HepG2 (cell line): ENCODE measurements around the gene HOXD12. TPM values are rescaled to one million over a fixed set of nuclear protein-coding genes. Genes with fewer than 3 reads are reported as not detected.

Experiments used
- ADNP ChIP-seq: sonication (generic); formaldehyde crosslinking; IDR thresholded peaks from 2 replicates; pipeline ENCODE4 v1.4.0; 2020; ENCODE audit warnings: missing genetic modification reagents
- ESRRA ChIP-seq: sonication (generic); formaldehyde crosslinking; IDR thresholded peaks from 2 replicates; pipeline ENCODE4 v1.5.1; 2020; ENCODE audit warnings: mild to moderate bottlenecking, low read depth, missing genetic modification reagents
- MTA3 ChIP-seq: sonication (generic); formaldehyde crosslinking; IDR thresholded peaks from 2 replicates; pipeline ENCODE4 v1.4.0; 2020; ENCODE audit warnings: missing genetic modification reagents
- MTF2 ChIP-seq: sonication (generic); formaldehyde crosslinking; IDR thresholded peaks from 2 replicates; pipeline ENCODE4 v1.5.0; 2020; ENCODE audit warnings: missing genetic modification reagents, borderline replicate concordance
- PHF21A ChIP-seq: sonication (generic); formaldehyde crosslinking; IDR thresholded peaks from 2 replicates; pipeline ENCODE4 v1.5.0; 2020; ENCODE audit warnings: mild to moderate bottlenecking, missing genetic modification reagents
- RAD21 ChIP-seq: fragments of 450-650 bp; formaldehyde crosslinking; IDR thresholded peaks from 2 replicates; pipeline ENCODE4 v1.5.0; 2020; ENCODE audit warnings: mild to moderate bottlenecking
- REL ChIP-seq: sonication (generic); formaldehyde crosslinking; conservative IDR thresholded peaks from 2 replicates; pipeline ENCODE4 v1.8.0; 2022; ENCODE audit warnings: mild to moderate bottlenecking, missing genetic modification reagents, moderate library complexity
- SRSF4 ChIP-seq: fragments of 200-400 bp; formaldehyde crosslinking; IDR thresholded peaks from one replicate; pipeline ENCODE4 v1.6.1; 2018; ENCODE audit warnings: mild to moderate bottlenecking, low read depth, low read length, moderate library complexity; ENCODE audit not compliant: poor library complexity, severe bottlenecking
- STAG1 ChIP-seq: sonication (generic); formaldehyde crosslinking; IDR thresholded peaks from 2 replicates; pipeline ENCODE4 v1.4.0; 2020; ENCODE audit warnings: missing genetic modification reagents
- THAP11 ChIP-seq: IDR thresholded peaks from 2 replicates; pipeline ENCODE4 v1.6.1; 2016; ENCODE audit warnings: missing biosample characterization, missing genetic modification reagents
- XRCC5 ChIP-seq: fragments of 200-400 bp; formaldehyde crosslinking; optimal IDR thresholded peaks from 2 replicates; pipeline ENCODE3; 2017; ENCODE audit warnings: mild to moderate bottlenecking, low read length
- ZFP36L1 ChIP-seq: sonication (generic); formaldehyde crosslinking; IDR thresholded peaks from 2 replicates; pipeline ENCODE4 v1.8.0; 2022; ENCODE audit warnings: mild to moderate bottlenecking, missing genetic modification reagents, moderate library complexity
- ZNF562 ChIP-seq: sonication (generic); formaldehyde crosslinking; IDR thresholded peaks from 2 replicates; pipeline ENCODE4 v1.8.0; 2022; ENCODE audit warnings: missing genetic modification reagents, borderline replicate concordance
- ZNF577 ChIP-seq: sonication (generic); formaldehyde crosslinking; IDR thresholded peaks from 2 replicates; pipeline ENCODE4 v1.4.0; 2020; ENCODE audit warnings: mild to moderate bottlenecking, low read depth, missing genetic modification reagents, borderline replicate concordance
- ZNF607 ChIP-seq: sonication (generic); formaldehyde crosslinking; IDR thresholded peaks from 2 replicates; pipeline ENCODE4 v1.5.1; 2020; ENCODE audit warnings: missing genetic modification reagents, mild to moderate bottlenecking, borderline replicate concordance
- ZNF766 ChIP-seq: sonication (generic); formaldehyde crosslinking; IDR thresholded peaks from 2 replicates; pipeline ENCODE4 v1.5.0; 2020; ENCODE audit warnings: missing genetic modification reagents, borderline replicate concordance
- ZNF772 ChIP-seq: sonication (generic); formaldehyde crosslinking; IDR thresholded peaks from 2 replicates; pipeline ENCODE4 v1.5.0; 2020; ENCODE audit warnings: mild to moderate bottlenecking, missing genetic modification reagents
- polyA plus RNA-seq, 8 experiments: library from polyadenylated mRNA; depleted of rRNA in 3 of 8; stranded (reverse) in 7 of 8; unstranded in 1 of 8; fragments of >200 nt; fragmentation: Illumina TruSeq in 4 of 8; extraction: Trizol in 4 of 8; gene quantifications; 2 replicates each; pipeline versions ENCODE4 v1.2.1 to v1.2.3, GENCODE V29; 2011 to 2016; ENCODE audit warnings: low read depth in 4 of 8, missing spikeins in 1 of 8, mixed read lengths in 1 of 8; ENCODE audit not compliant: insufficient read depth in 1 of 8
- total RNA-seq, 5 experiments: library from RNA; depleted of rRNA; stranded (reverse); fragments of >200 nt; fragmentation: Illumina TruSeq; extraction: Trizol; gene quantifications; 2 replicates each; pipeline ENCODE4 v1.2.3, GENCODE V29; 2016; ENCODE audit warnings: low read depth in 1 of 5
- TF ChIP-seq, protein P1 (sequence below): IDR thresholded peaks from 2 replicates; pipeline ENCODE4 v1.6.1; 2016; ENCODE audit warnings: low read depth, borderline replicate concordance
- TF ChIP-seq, protein P2 (sequence below): IDR thresholded peaks from 2 replicates; pipeline ENCODE4 v1.6.1; 2018; ENCODE audit warnings: missing genetic modification reagents
- TF ChIP-seq, protein P3 (sequence below): IDR thresholded peaks from 2 replicates; pipeline ENCODE4 v1.6.1; 2016; ENCODE audit warnings: missing biosample characterization, missing genetic modification reagents, low read depth
- TF ChIP-seq, protein P4 (sequence below): sonication (generic); formaldehyde crosslinking; IDR thresholded peaks from 2 replicates; pipeline ENCODE4 v1.8.1; 2023; ENCODE audit warnings: mild to moderate bottlenecking, missing genetic modification reagents, borderline replicate concordance
- TF ChIP-seq, protein P5 (sequence below): IDR thresholded peaks from 2 replicates; pipeline ENCODE4 v1.6.1; 2012; ENCODE audit warnings: low read depth, low read length, improper control_type of control experiment

The HOXD12 gene
- total and polyA plus RNA-seq, 2 of the 13 experiments (the other 11 are each of a cell fraction or from before 2014, with no cell fraction given), result not detected

DNA sequence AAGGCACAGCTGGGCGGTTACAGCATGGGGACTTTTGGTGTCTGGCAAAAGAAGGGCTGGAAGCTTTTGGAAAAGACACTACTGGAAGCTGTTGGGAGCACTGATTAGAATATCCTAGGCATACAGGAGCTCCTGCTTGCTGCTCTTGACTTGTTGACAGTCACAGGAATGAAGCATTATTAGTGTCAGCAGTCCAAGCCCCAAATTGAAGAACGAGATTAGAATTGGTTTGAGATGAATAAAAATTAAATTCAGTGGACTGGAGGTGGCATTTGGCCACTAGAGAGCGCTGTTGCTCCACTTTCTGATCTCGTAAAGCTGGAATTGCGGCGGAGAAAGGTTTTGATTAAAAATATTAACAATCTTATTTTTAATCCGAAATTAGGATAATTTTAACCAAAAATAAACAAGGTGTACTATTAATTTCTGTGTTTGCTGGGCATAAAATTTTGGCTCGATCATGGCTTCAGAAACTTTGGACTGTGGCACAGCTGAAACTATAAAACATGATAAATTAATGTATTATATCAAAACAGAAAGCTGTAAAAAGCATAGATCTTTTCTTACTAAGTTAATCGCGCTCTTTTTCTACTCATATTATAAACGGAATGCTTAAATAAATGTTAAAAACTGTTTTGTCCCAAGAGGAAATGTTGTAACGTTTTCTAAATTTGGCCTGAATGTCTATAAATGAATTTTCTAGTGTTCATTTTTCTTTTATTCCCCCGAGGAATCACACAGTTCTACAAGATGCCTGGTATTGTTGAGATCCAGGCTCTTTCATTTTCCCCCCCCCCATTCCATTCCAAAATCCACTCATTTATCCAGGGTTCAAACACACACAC, 27.6 kb downstream of the HOXD12 start (continued):
- TF ChIP-seq ADNP (CRISPR knock-in tag), result no peak
- TF ChIP-seq, protein P1, sequence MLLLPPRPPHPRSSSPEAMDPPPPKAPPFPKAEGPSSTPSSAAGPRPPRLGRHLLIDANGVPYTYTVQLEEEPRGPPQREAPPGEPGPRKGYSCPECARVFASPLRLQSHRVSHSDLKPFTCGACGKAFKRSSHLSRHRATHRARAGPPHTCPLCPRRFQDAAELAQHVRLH (CRISPR knock-in tag), result no peak
- TF ChIP-seq, protein P2, sequence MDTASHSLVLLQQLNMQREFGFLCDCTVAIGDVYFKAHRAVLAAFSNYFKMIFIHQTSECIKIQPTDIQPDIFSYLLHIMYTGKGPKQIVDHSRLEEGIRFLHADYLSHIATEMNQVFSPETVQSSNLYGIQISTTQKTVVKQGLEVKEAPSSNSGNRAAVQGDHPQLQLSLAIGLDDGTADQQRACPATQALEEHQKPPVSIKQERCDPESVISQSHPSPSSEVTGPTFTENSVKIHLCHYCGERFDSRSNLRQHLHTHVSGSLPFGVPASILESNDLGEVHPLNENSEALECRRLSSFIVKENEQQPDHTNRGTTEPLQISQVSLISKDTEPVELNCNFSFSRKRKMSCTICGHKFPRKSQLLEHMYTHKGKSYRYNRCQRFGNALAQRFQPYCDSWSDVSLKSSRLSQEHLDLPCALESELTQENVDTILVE (CRISPR knock-in tag), result no peak
- TF ChIP-seq ZNF577 (CRISPR knock-in tag), result no peak
- no peak for TF ChIP-seq ZNF766
- TF ChIP-seq ZNF562 (CRISPR knock-in tag), result no peak
- TF ChIP-seq, protein P3, sequence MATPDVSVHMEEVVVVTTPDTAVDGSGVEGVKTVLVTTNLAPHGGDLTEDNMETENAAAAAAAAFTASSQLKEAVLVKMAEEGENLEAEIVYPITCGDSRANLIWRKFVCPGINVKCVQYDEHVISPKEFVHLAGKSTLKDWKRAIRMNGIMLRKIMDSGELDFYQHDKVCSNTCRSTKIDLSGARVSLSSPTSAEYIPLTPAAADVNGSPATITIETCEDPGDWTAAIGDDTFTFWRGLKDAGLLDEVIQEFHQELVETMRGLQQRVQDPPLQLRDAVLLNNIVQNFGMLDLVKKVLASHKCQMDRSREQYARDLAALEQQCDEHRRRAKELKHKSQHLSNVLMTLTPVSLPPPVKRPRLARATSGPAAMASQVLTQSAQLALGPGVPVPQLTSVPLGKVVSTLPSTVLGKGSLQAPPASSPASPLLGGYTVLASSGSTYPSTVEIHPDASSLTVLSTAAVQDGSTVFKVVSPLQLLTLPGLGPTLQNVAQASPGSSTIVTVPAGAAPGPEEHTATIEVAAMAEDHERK (CRISPR knock-in tag), result no peak
- TF ChIP-seq MTA3 (CRISPR knock-in tag), result no peak
- TF ChIP-seq ZNF772 (CRISPR knock-in tag), result no peak
- TF ChIP-seq, protein P4, sequence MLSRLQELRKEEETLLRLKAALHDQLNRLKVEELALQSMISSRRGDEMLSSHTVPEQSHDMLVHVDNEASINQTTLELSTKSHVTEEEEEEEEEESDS, result no peak
- no peak for TF ChIP-seq THAP11
- peak; percentile 97 for TF ChIP-seq STAG1 (CRISPR knock-in tag)
- TF ChIP-seq ZFP36L1, result no peak
- no peak for TF ChIP-seq PHF21A (CRISPR knock-in tag)
- TF ChIP-seq ESRRA (CRISPR knock-in tag), result no peak
- TF ChIP-seq MTF2 (CRISPR knock-in tag), result no peak
- no peak for TF ChIP-seq XRCC5
- TF ChIP-seq SRSF4, result no peak
- no peak for TF ChIP-seq REL (CRISPR knock-in tag)
- TF ChIP-seq, protein P5, sequence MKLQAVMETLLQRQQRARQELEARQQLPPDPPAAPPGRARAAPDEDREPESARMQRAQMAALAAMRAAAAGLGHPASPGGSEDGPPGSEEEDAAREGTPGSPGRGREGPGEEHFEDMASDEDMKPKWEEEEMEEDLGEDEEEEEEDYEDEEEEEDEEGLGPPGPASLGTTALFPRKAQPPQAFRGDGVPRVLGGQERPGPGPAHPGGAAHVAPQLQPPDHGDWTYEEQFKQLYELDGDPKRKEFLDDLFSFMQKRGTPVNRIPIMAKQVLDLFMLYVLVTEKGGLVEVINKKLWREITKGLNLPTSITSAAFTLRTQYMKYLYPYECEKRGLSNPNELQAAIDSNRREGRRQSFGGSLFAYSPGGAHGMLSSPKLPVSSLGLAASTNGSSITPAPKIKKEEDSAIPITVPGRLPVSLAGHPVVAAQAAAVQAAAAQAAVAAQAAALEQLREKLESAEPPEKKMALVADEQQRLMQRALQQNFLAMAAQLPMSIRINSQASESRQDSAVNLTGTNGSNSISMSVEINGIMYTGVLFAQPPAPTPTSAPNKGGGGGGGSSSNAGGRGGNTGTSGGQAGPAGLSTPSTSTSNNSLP, result peak; percentile 81
- peak; percentile 76; the same call in 1 of the 2 replicates for TF ChIP-seq RAD21
- no peak for TF ChIP-seq ZNF607 (CRISPR knock-in tag)
